Esophagus squamous epithelium (tissue), 5 donors: ENCODE results near the gene ULBP3. TPM values are rescaled to one million over a fixed set of nuclear protein-coding genes. Genes with fewer than 3 reads are reported as not detected.

Experiments
- DNase-seq: peaks from one replicate; lab custom pipeline; 2025; lab: John Stamatoyannopoulos, UW
- H3K27ac ChIP-seq, 4 donors: fragments of 200-600 bp; sonication (generic); one replicate each; pipeline ENCODE4 v1.5.1; 2016 to 2019; ENCODE audit warnings: mild to moderate bottlenecking in 1 of 4
- H3K27me3 ChIP-seq, 4 donors: fragments of 200-600 bp; sonication (generic); 1 replicate in 3 of 4; 2 replicates in 1 of 4; pipeline versions ENCODE4 v1.5.1 to v1.6.0; 2017 to 2021; ENCODE audit warnings: antibody characterized with exemption in 1 of 4
- H3K36me3 ChIP-seq, 3 donors: fragments of 200-600 bp; sonication (generic); one replicate each; pipeline ENCODE4 v1.5.1; 2016 to 2019
- H3K4me1 ChIP-seq, 3 donors: fragments of 200-600 bp; sonication (generic); one replicate each; pipeline ENCODE4 v1.5.1; 2017 to 2019
- H3K4me3 ChIP-seq, 4 donors: fragments of 200-600 bp; sonication (generic); 1 replicate in 3 of 4; 2 replicates in 1 of 4; pipeline ENCODE4 v1.5.1; 2016 to 2019; ENCODE audit warnings: mild to moderate bottlenecking in 2 of 4, moderate library complexity in 1 of 4
- H3K9me3 ChIP-seq, 3 donors: fragments of 200-600 bp; sonication (generic); one replicate each; pipeline ENCODE4 v1.5.1; 2016 to 2019
- CTCF ChIP-seq, 6 experiments: fragments of 450-650 bp in 4 of 6; fragments of 200-600 bp in 2 of 6; sonication (generic) in 2 of 6; IDR thresholded peaks; one replicate each; pipeline ENCODE4 v1.5.1; 2016 to 2019; ENCODE audit warnings: antibody characterized with exemption in 6 of 6, mild to moderate bottlenecking in 4 of 6, moderate library complexity in 4 of 6
- POLR2A ChIP-seq, 4 donors: fragments of 450-650 bp; IDR thresholded peaks; one replicate each; pipeline ENCODE4 v1.6.1; 2017; ENCODE audit warnings: antibody characterized with exemption in 4 of 4, mild to moderate bottlenecking in 4 of 4, moderate library complexity in 3 of 4
- WGBS, 2 donors: methylation state at CpG; one replicate each; pipeline ENCODE4 v1.1.5; 2018; 5-methylcytosine and 5-hydroxymethylcytosine counted together
- intact Hi-C: fragments of 100-400 bp; cut with DNase I; formaldehyde crosslinking; loops from one replicate; pipeline ENCODE4 v1.15.0; 2022
- total RNA-seq, 4 donors: library from RNA; depleted of rRNA; stranded (reverse); fragments of >200 nt; gene quantifications; one replicate each; pipeline ENCODE4 v1.1.0, GENCODE V29; 2016
- donor health status: DM: yes; HTN: yes; CAD: no.

The ULBP3 gene
- total RNA-seq, 4 donors from 2014 or later = 2.1 to 5.0 (median 3.3) TPM

- intact Hi-C loops = no loop called here
- H3K4me3 ChIP-seq = no peak overlapping the region
- no peaks in the 10 kb centered on the region for H3K9me3 ChIP-seq
- no peak for DNase-seq
- WGBS, 2 donors = 87 to 90% methylated on average over 7 of the region's 8 CpGs
- no peaks in the 10 kb centered on the region for H3K36me3 ChIP-seq
- peaks cover 4 to 51% (median 7%) of the 10 kb centered on the region in 4 donors for H3K27me3 ChIP-seq
- H3K4me1 ChIP-seq = peaks cover 4 to 17% (median 4%) of the 10 kb centered on the region in 3 donors
- no peak overlapping the region for H3K27ac ChIP-seq
- TF ChIP-seq CTCF (IDR thresholded peaks at IDR 0.05) (no peak), POLR2A (IDR thresholded peaks at IDR 0.05) (no peak)
These were observed 36.3 kb downstream of the ULBP3 start for GRCh38 chr6:150032598-150032997.

GRCh38 chr6:150030611-150031010 is 38.3 kb downstream of the ULBP3 start:
- TF ChIP-seq POLR2A (IDR thresholded peaks at IDR 0.05) = no peak
- TF ChIP-seq CTCF (IDR thresholded peaks at IDR 0.05) = no peak
- H3K36me3 ChIP-seq = no peaks in the 10 kb centered on the region
- H3K4me3 ChIP-seq = no peak overlapping the region
- H3K9me3 ChIP-seq = no peaks in the 10 kb centered on the region
- 86 to 97% methylated on average over 3 of the region's 3 CpGs for WGBS, 2 donors
- no peak overlapping the region for H3K27ac ChIP-seq
- peaks cover 0 to 51% (median 0%) of the 10 kb centered on the region in 4 donors for H3K27me3 ChIP-seq
- intact Hi-C loops = no loop called here
- DNase-seq = no peak
- peaks cover 9 to 27% (median 10%) of the 10 kb centered on the region in 3 donors for H3K4me1 ChIP-seq

GRCh38 chr6:150029749-150030148 is 39.2 kb downstream of the ULBP3 start:
- DNase-seq = no peak
- H3K4me3 ChIP-seq = no peak overlapping the region
- intact Hi-C loops = no loop called here
- TF ChIP-seq CTCF (IDR thresholded peaks at IDR 0.05) (no peak), POLR2A (IDR thresholded peaks at IDR 0.05) (no peak)
- H3K36me3 ChIP-seq = no peaks in the 10 kb centered on the region
- H3K27ac ChIP-seq = no peak overlapping the region
- no peaks in the 10 kb centered on the region for H3K9me3 ChIP-seq
- peaks cover 16 to 36% (median 18%) of the 10 kb centered on the region in 3 donors for H3K4me1 ChIP-seq
- 75 to 83% methylated on average over 4 of the region's 4 CpGs for WGBS, 2 donors
- peaks cover 0 to 51% (median 0%) of the 10 kb centered on the region in 4 donors for H3K27me3 ChIP-seq

- H3K27me3 ChIP-seq = peaks cover 0 to 51% (median 0%) of the 10 kb centered on the region in 4 donors
- intact Hi-C loops = no loop called here
These were observed 39.6 kb downstream of the ULBP3 start for GRCh38 chr6:150029276-150029675.

GRCh38 chr6:150028799-150029198 is 40.1 kb downstream of the ULBP3 start:
- no peak for DNase-seq
- H3K9me3 ChIP-seq = no peaks in the 10 kb centered on the region
- H3K27me3 ChIP-seq = peaks cover 0 to 55% (median 0%) of the 10 kb centered on the region in 4 donors
- H3K36me3 ChIP-seq = no peaks in the 10 kb centered on the region
- 66 to 72% methylated on average over 8 of the region's 8 CpGs for WGBS, 2 donors
- H3K27ac ChIP-seq = no peak overlapping the region
- H3K4me1 ChIP-seq = peaks cover 16 to 39% (median 20%) of the 10 kb centered on the region in 3 donors
- no peak overlapping the region for H3K4me3 ChIP-seq
- TF ChIP-seq POLR2A (IDR thresholded peaks at IDR 0.05) (no peak), CTCF (IDR thresholded peaks at IDR 0.05) (no peak)
- intact Hi-C loops = no loop called here

More at GRCh38 chr6:150029276-150029675, 39.6 kb downstream of the ULBP3 start:
- no peak overlapping the region for H3K4me3 ChIP-seq
- no peak for DNase-seq
- H3K36me3 ChIP-seq = no peaks in the 10 kb centered on the region
- H3K4me1 ChIP-seq = peaks cover 16 to 39% (median 20%) of the 10 kb centered on the region in 3 donors
- no peaks in the 10 kb centered on the region for H3K9me3 ChIP-seq
- H3K27ac ChIP-seq = no peak overlapping the region
- TF ChIP-seq CTCF (IDR thresholded peaks at IDR 0.05) (no peak), POLR2A (IDR thresholded peaks at IDR 0.05) (no peak)
- 79 to 91% methylated on average over 5 of the region's 7 CpGs for WGBS, 2 donors
